GM18508 (cell line): Measurements from ENCODE around the gene MAMSTR.
"Not testable (repeated sequence)": the region's sequence is repeated elsewhere in the genome, so short reads cannot be mapped to it uniquely, and the experiment has no call there.

ENCODE experiments used
- ATAC-seq: cut with Tn5 transposase; IDR thresholded peaks from one replicate; pipeline ENCODE4 v1.9.1; 2021; ENCODE audit warnings: moderate number of reproducible peaks; ENCODE audit not compliant: insufficient read depth, unreplicated experiment

Gene MAMSTR

GRCh38 chr19:48719263-48720171 lies at the start of gene MAMSTR:
MAMSTR (minus strand) TSS chr19:48719725; CDS start chr19:48719031, 694 bp downstream.
- no peak for ATAC-seq

DNA sequence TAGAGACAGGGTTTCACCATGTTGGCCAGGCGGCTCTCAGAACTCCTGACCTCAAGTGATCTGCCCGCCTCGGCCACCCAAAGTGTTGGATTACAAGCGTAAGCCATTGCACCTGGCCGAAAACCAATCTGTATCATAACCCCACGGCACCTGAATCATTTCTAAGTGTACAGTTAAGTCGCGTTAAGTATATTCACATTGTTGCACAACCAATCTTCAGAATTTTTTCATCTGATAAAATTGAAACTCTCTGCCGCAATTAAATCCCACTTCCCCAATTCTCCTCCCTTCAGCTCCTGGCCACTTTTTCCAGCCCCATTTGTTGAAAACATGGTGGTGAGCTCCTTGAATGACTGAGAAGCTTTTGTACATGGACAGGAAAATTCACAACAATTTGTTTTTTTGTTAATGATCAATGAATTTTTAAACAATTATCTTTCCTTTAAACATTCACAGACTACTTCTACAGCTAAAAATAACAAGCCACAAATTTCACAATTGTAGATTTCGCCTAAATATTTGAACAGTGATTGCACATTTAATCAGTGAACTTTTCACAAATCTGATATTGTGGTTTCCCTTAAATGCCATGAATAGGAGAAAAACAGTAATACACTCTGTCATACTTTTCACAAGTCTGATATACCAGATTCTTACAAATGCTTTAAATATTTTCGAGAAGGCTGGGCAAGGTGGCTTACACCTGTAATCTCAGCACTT lies 49.6 kb upstream of the MAMSTR start:
- ATAC-seq: no peak

DNA sequence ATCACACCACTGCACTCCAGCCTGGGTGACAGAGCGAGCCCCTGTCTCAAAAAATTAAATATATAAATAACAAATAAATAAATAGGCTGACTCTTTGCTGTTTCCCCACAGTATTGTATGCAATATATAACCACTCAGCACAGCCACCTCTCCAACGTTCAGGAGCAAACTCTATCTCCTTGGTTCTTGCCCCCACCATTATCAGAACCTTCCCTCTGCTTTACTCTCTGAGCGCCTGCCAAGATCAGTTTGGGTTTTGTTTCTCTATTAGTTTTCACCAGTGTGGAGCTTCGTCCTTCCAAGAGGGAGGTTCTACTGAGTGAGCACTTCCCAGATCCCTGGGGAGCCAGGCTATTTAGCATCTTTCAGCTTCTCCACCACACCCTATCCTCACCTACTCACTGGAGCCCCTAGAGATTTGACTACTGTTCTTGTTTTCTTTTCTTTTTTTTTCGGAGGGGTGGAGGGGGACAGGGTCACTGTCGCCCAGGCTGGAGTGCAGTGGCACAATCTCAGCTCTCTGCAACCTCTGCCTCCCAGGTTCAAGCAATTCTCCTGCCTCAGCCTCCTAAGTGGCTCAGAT lies 48.7 kb upstream of the MAMSTR start:
- ATAC-seq: not testable (repeated sequence)

- not testable (repeated sequence) for ATAC-seq
These were observed 46.3 kb upstream of the MAMSTR start for GRCh38 chr19:48765816-48766215.

GRCh38 chr19:48760504-48761205 lies 41.1 kb upstream of the MAMSTR start:
- ATAC-seq: no peak

DNA sequence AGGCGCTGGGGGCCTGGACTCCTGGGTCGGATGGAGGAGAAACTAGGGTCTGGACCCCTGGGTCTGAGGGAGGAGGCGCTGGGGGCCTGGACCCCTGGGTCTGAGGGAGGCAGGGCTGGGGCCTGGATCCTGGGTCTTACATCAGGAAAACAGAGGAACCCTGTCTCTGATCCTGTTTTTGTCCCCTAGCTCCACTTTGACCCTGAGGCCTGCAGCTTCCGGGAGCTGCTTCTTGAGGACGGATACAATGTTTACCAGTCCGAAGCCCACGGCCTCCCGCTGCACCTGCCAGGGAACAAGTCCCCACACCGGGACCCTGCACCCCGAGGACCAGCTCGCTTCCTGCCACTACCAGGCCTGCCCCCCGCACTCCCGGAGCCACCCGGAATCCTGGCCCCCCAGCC lies 38.2 kb upstream of the MAMSTR start:
- ATAC-seq: no peak

DNA sequence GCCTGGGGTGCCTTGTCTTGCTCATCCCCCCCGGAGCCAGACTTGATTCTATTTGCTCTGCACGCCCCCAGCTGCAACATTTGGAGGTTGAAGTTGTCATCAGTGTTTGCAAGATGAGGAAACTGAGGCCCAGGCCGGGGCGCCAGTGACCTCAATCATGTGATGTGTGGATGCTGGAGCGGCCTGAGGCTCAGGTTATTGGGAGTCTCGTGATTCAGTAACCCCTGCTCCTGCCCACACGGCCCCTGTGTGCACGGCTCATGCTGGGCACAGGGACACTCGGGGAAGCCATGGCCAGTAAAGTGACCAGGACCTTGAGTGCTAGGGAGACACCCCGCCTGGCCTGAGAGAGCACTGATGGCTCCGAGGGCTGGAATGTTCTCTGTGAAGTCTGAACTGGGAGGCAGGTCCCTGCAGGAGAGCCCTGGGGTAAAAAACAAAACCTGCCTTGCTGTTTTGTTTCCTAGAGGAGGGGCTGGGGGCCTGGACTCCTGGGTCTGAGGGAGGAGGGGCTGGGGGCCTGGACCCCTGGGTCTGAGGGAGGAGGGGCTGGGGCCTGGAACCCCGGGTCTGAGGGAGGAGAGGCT lies 37.7 kb upstream of the MAMSTR start:
- ATAC-seq: no peak

GRCh38 chr19:48756686-48757085 lies 37.2 kb upstream of the MAMSTR start:
- no peak for ATAC-seq

- no peak for ATAC-seq
These were observed 36.7 kb upstream of the MAMSTR start for GRCh38 chr19:48756212-48756611.

GRCh38 chr19:48755787-48756186 lies 36.3 kb upstream of the MAMSTR start:
- ATAC-seq: no peak

- no peak for ATAC-seq
These were observed 35.6 kb upstream of the MAMSTR start, which contains the start of gene FGF21 for GRCh38 chr19:48755084-48755641. FGF21 (plus strand) TSS chr19:48755524; CDS start chr19:48756237, 713 bp downstream.

DNA sequence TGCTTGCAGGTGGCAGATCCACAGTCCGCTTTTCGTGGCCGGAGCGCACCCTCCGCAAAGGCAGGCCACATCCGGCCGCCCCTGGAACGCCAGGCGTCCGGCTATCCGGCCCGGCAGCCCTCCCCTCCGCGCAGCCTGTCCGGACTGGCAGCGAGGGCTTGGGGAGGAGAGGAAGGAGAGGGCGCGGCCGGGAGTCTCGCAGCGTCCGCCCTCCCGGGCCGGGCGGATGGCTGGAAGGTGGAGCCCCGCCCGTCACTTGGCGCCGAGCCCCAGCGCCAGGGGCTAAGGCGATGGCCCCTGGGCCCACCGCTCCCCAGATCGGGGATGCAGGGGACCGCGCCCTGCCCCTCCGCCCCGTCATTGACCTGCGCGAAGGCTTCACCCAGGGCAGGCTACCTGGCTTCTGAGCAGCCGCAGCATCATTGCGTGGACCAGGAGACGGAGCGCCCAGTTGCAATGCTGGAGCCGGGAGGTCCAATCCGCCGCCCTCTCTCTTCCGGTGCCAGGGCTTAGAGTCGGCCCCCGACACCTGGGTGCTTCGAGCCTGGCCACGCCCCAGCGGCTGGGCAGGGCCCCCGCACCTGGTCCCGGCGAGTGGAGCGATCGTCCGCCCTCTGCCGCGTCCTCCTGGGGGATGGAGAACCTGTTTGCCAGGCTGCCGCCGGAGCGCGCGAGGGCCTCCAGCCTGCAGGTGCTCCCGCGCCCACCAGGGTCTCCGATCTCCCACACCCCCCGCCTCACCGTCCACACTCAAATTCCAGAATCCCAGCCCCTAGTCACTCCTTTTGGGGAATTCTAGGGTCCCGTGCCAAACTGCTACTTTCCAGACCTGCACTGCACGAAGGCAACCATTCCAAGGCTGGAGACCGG lies 33.2 kb upstream of the MAMSTR start, which contains the start of gene FUT1:
FUT1 (minus strand) TSS at position 146 of the 870 bp plus-strand sequence. CDS start 1,360 bp downstream, outside the sequence.
- no peak for ATAC-seq

DNA sequence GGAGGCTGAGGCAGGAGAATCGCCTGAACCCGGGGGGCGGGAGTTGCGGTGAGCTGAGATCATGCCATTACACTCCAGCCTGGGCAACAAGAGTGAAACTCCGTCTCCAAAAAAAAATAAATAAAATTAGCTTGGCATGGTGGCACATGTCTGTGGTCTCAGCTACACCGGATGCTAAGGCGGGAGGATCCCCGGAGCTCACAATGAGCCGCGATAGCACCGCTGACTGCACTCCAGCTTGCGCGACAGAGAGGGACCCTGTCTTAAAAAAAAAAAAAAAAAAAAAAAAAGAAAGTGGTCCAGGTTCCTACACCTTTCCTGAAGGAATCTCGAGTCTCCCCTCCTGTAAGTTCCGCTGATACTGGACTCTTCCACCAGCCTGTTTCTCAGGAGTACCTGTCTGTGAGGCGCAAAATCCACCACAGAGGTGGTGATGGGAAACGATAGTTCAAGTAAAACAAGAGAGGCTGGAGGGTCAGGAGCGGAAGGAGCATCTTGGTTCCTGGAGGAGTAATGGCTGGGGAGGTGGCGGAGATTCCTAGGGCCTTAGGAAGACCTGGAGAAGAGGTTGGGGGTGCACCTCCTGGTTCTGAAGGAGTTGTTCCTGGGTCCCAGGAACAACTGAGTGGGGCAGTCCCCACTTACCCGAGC lies 32.4 kb upstream of the MAMSTR start:
- ATAC-seq: no peak

- ATAC-seq: no peak
These were observed 31.4 kb upstream of the MAMSTR start for GRCh38 chr19:48750771-48751504.

GRCh38 chr19:48750351-48750750 lies 30.8 kb upstream of the MAMSTR start:
- ATAC-seq: no peak

DNA sequence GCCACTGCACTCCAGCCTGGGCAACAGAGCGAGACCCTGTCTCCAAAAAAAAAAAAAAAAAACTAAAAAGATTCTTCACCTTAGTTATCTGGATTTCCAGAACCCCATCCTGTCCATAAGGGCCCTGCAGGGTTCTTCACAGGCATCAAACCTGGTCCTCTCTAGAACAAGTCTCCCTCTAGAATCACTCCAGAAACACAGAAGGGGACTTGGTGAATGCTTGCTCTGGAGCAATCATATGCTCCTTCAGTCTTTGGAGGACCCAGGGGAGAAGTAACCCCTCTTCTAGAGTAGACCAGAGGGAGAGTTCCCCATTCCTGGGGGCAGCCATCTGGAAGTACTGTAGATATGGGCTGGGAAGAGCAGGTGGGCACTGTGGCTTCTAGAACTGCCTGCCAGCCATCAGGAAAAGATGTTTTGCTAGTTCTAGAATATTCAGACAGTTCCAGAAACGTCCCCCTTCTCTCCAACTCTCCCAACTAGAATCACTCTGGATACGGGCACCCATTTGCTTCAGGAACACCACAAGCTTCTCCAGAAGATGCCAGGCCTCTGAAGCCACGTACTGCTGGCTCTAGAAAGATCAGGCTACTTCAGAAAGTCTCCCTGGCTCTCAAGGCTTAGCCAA lies 30.2 kb upstream of the MAMSTR start:
- ATAC-seq: no peak
